Measurements from ENCODE around the gene STARD9. TPM values are rescaled to one million over a fixed set of nuclear protein-coding genes. Genes with fewer than 3 reads are reported as not detected.
A peak's percentile ranks its signal among the peaks of the same experiment; 100 is the strongest.
"Not testable (repeated sequence)": the region's sequence is repeated elsewhere in the genome, so short reads cannot be mapped to it uniquely, and the experiment has no call there.

The STARD9 gene
- total and polyA plus RNA-seq, 8 donors = 1.4 to 45.7 (median 11.8) TPM

DNA sequence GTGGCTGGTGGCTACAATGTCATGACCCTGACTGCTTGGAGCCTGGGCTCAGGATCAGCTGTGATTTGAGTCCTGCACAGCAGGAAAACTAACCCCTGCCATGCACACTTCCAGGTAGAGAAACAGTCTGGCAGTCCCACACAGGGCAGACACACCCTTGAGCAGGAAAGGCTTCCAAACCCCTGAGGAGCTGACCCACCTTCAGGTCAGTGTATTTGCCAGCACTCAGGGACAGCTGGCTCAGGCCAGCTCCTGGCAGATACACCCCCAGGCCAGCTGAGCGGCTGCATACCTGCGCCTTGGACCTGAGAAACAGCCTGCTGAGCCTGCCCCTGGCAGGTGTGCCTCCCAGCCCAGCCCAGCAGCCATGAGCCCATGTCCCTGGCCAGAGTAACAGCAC, 183.7 kb downstream of the STARD9 start:
- Histone ChIP-seq H3K27me3 (no peaks in the 10 kb centered on the region), H3K4me1 (peaks cover 0 to 6% (median 0%) of the 10 kb centered on the region in 4 donors), H3K4me3 (no peak overlapping the region), H3K36me3 (peaks cover 0 to 14% (median 0%) of the 10 kb centered on the region in 4 donors), H3K27ac (no peak overlapping the region), H3K9me3 (peaks cover 3 to 26% (median 19%) of the 10 kb centered on the region in 4 donors)
- intact Hi-C loops (cut with DNase I; ENCODE audit: low total_unique reads) = no loop called here
- 28 to 82% (median 51%) methylated on average over 2 of the region's 2 CpGs; no CpG with 5 or more reads in 1 of the 5 donors for WGBS, 5 donors
- peak in 1 of 2 donors; percentile 54 for DNase-seq
- TF ChIP-seq EP300 (IDR thresholded peaks at IDR 0.05) (no peak), POLR2A (IDR thresholded peaks at IDR 0.05) (no peak), POLR2AphosphoS5 (IDR thresholded peaks at IDR 0.05) (no peak)
- TF ChIP-seq, protein P1, sequence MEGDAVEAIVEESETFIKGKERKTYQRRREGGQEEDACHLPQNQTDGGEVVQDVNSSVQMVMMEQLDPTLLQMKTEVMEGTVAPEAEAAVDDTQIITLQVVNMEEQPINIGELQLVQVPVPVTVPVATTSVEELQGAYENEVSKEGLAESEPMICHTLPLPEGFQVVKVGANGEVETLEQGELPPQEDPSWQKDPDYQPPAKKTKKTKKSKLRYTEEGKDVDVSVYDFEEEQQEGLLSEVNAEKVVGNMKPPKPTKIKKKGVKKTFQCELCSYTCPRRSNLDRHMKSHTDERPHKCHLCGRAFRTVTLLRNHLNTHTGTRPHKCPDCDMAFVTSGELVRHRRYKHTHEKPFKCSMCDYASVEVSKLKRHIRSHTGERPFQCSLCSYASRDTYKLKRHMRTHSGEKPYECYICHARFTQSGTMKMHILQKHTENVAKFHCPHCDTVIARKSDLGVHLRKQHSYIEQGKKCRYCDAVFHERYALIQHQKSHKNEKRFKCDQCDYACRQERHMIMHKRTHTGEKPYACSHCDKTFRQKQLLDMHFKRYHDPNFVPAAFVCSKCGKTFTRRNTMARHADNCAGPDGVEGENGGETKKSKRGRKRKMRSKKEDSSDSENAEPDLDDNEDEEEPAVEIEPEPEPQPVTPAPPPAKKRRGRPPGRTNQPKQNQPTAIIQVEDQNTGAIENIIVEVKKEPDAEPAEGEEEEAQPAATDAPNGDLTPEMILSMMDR (IDR thresholded peaks at IDR 0.05) = no peak

DNA sequence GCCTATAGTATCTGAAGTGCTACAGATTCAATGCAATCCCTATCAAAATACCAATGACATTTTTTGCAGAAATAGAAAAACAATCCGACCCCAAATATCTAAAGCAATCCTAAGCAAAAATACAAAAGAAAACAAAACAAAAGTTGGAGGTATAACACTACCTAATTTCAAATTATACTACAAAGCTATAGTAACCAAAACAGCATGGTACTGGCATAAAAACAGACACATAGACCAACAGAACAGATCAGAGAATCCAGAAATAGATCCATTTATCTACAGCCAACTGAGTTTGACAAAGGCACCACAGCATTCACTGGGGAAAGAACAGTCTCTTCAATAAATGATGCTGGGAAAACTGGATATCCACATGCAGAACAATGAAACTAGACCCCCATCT, 185.4 kb downstream of the STARD9 start:
- Histone ChIP-seq H3K9me3 (peaks cover 3 to 33% (median 20%) of the 10 kb centered on the region in 4 donors), H3K27ac (no peak overlapping the region), H3K4me3 (no peak overlapping the region), H3K36me3 (peaks cover 0 to 24% (median 0%) of the 10 kb centered on the region in 4 donors), H3K4me1 (peaks cover 0 to 6% (median 0%) of the 10 kb centered on the region in 4 donors), H3K27me3 (no peaks in the 10 kb centered on the region)
- DNase-seq = no peak
- intact Hi-C loops (cut with DNase I; ENCODE audit: low total_unique reads) = no loop called here
- WGBS, 5 donors = 90 to 100% (median 96%) methylated on average over 1 of the region's 1 CpG
- no peak for TF ChIP-seq POLR2AphosphoS5 (IDR thresholded peaks at IDR 0.05)
- TF ChIP-seq POLR2A (IDR thresholded peaks at IDR 0.05) = no peak

DNA sequence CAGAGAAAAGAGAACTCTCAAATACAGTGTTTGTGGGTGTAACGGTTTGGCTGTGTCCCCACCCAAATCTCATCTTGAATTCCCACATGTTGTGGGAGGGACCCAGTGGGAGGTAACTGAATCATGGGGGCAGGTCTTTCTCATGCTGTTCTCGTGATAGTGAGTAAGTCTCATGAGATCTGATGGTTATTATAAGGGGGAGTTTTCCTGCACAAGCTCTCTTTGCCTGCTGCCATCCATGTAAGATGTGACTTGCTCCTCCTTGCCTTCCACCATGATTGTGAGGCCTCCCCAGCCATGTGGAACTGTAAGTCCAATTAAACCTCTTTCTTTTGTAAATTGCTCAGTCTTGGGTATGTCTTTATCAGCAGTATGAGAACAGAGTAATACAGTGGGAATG, 186.4 kb downstream of the STARD9 start:
- H3K9me3 ChIP-seq = peaks cover 3 to 33% (median 22%) of the 10 kb centered on the region in 4 donors
- H3K27ac ChIP-seq; H3K4me3 ChIP-seq; H3K27me3 ChIP-seq; H3K4me1 ChIP-seq; DNase-seq; intact Hi-C loops (cut with DNase I; ENCODE audit: low total_unique reads): not testable (repeated sequence)
- peaks cover 0 to 24% (median 0%) of the 10 kb centered on the region in 4 donors for H3K36me3 ChIP-seq
- WGBS, 5 donors = 85 to 95% (median 93%) methylated on average over 2 of the region's 2 CpGs

DNA sequence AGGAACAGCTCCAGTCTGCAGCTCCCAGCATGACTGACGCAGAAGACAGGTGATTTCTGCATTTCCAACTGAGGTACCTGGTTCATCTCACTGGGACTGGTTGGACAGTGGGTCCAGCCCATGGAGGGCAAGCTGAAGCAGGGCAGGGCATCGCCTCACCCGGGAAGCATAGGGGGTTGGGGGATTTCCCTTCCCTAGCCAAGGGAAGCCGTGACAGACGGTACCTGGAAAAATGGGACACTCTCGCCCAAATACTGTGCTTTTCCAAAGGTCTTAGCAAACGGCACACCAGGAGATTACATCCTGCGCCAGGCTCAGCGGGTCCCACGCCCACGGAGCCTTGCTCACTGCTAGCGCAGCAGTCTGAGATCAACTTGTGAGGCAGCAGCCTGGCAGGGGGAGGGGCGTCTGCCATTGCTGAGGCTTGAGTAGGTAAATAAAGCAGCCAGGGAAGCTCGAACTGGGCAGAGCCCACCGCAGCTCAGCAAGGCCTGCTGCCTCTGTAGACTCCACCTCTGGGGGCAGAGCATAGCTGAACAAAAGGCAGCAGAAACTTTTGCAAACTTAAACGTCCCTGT, 188.8 kb downstream of the STARD9 start:
- DNase-seq; intact Hi-C loops (cut with DNase I; ENCODE audit: low total_unique reads); H3K27ac ChIP-seq; H3K4me3 ChIP-seq; H3K27me3 ChIP-seq; H3K4me1 ChIP-seq: not testable (repeated sequence)
- Histone ChIP-seq H3K36me3 (peaks cover 0 to 24% (median 0%) of the 10 kb centered on the region in 4 donors), H3K9me3 (peaks cover 3 to 33% (median 22%) of the 10 kb centered on the region in 4 donors)
- 64 to 94% (median 69%) methylated on average over 6 to 16 of the region's 16 CpGs for WGBS, 5 donors

DNA sequence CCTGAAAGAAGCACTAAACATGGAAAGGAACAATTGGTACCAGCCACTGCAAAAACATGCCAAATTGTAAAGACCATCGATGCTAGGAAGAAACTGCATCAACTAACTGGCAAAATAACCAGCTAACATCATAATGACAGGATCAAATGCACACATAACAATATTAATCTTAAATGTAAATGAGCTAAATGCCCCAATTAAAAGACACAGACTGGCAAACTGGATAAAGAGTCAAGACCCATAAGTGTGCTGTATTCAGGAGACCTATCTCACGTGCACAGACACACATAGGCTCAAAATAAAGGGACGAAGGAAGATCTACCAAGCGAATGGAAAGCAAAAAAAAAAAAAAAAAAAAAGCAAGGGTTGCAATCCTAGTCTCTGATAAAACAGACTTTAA, 190.7 kb downstream of the STARD9 start:
- intact Hi-C loops (cut with DNase I; ENCODE audit: low total_unique reads); H3K4me1 ChIP-seq; H3K4me3 ChIP-seq; DNase-seq; H3K27me3 ChIP-seq; H3K27ac ChIP-seq: not testable (repeated sequence)
- H3K36me3 ChIP-seq = peaks cover 0 to 24% (median 1%) of the 10 kb centered on the region in 4 donors
- peaks cover under 1 to 22% (median 12%) of the 10 kb centered on the region in 4 donors for H3K9me3 ChIP-seq
- 82 to 100% (median 96%) methylated on average over 4 of the region's 4 CpGs for WGBS, 5 donors

Other genes starting within 250 kb of the STARD9 start
- gene CAPN3, start 216.1 kb upstream of the STARD9 start, total RNA-seq = 100 to 1,000 TPM in 1 of 5 donors, 10 to 100 TPM in 2, 1 to 10 TPM in 1, under 1 TPM in 1; 0.29 to 244 (median 13.9) TPM
- 10 to 100 TPM in 1 of 3 donors, 1 to 10 TPM in 2; 3.9 to 22.1 (median 7.3) TPM for gene CAPN3, start 216.1 kb upstream of the STARD9 start, polyA plus RNA-seq
- 100 to 1,000 TPM in 1 of 5 donors, 10 to 100 TPM in 4; 40.3 to 238 (median 64.1) TPM for gene ZNF106, start 84.5 kb upstream of the STARD9 start, total RNA-seq
- gene ZNF106, start 84.5 kb upstream of the STARD9 start, polyA plus RNA-seq = 10 to 100 TPM in 2 of 3 donors, 1 to 10 TPM in 1; 4.5 to 13.4 (median 11.0) TPM
- 10 to 100 TPM; 10.1 to 83.9 (median 61.3) TPM for gene SNAP23, start 80.0 kb upstream of the STARD9 start, total RNA-seq
- gene SNAP23, start 80.0 kb upstream of the STARD9 start, polyA plus RNA-seq = 10 to 100 TPM; 31.6 to 53.3 (median 47.8) TPM
- 10 to 100 TPM in 4 of 5 donors, 1 to 10 TPM in 1; 7.5 to 67.9 (median 31.2) TPM for gene LRRC57, start 26.8 kb upstream of the STARD9 start, total RNA-seq
- 1 to 10 TPM; 4.7 to 8.2 (median 5.6) TPM for gene LRRC57, start 26.8 kb upstream of the STARD9 start, polyA plus RNA-seq
- 10 to 100 TPM in 2 of 5 donors, 1 to 10 TPM in 3; 4.9 to 22.0 (median 8.4) TPM for gene HAUS2, start 26.8 kb upstream of the STARD9 start, total RNA-seq
- gene HAUS2, start 26.8 kb upstream of the STARD9 start, polyA plus RNA-seq = 10 to 100 TPM in 2 of 3 donors, 1 to 10 TPM in 1; 6.3 to 15.9 (median 11.6) TPM
- 10 to 100 TPM in 4 of 5 donors, 1 to 10 TPM in 1; 5.8 to 27.2 (median 12.8) TPM for gene CDAN1, start 161.5 kb downstream of the STARD9 start, total RNA-seq
- gene CDAN1, start 161.5 kb downstream of the STARD9 start, polyA plus RNA-seq = 1 to 10 TPM; 4.7 to 9.8 (median 5.9) TPM